K562 (cell line): ENCODE results near the gene NAV2. TPM values are rescaled to one million over a fixed set of nuclear protein-coding genes. Genes with fewer than 3 reads are reported as not detected.

ENCODE experiments used
- ATAC-seq: fragments of 200-7000 bp; cut with Tn5 transposase; 3 replicates; pipeline ENCODE4 v1.9.1; 2020; ENCODE audit warnings: moderate library complexity
- BruUV-seq: library from RNA; stranded (reverse); fragments of 400-500 nt; replicated peaks from 2 replicates; lab custom pipeline; 2021; lab: Mats Ljungman, UMichigan
- CTCF ChIA-PET: fragments of 300-600 bp; formaldehyde crosslinking; extraction: SDS; loops from one replicate; lab custom pipeline; 2021; ENCODE audit warnings: low intra/inter-chr PET ratio; lab: Yijun Ruan, JAX
- POLR2A ChIA-PET: fragments of 300-600, 350-650 bp; sonication (Branson Sonifier 250); formaldehyde crosslinking; extraction: SDS; loops from one replicate; lab custom pipeline; 2021; ENCODE audit warnings: antibody characterized with exemption, inconsistent platforms; lab: Yijun Ruan, JAX
- DNase-seq, 4 experiments: peaks; one replicate each; pipeline versions ENCODE4 v3.0.0 to v3.0.0-alpha.2; 2011 to 2018; ENCODE audit warnings: low spot score in 3 of 4, mixed read lengths in 3 of 4; ENCODE audit errors: extremely low read depth in 1 of 4
- FAIRE-seq: peaks from 2 replicates; lab custom pipeline; 2011; peaks lifted over from hg19 to GRCh38; lab: Jason Lieb, UNC
- H2AFZ ChIP-seq: 2 replicates; pipeline ENCODE4 v1.6.0; 2011; ENCODE audit warnings: low read depth, low read length, control low read depth, inconsistent platforms
- H3K27ac ChIP-seq: fragments of 200-600 bp; 3 replicates; pipeline ENCODE4 v1.8.0; 2011; ENCODE audit warnings: low read depth, mild to moderate bottlenecking, control low read depth, inconsistent platforms, low read length, moderate library complexity, mixed read lengths; ENCODE audit errors: extremely low read depth
- H3K27me3 ChIP-seq, 2 experiments: fragments of 300-600 bp in 1 of 2; 2 replicates in 1 of 2; 3 replicates in 1 of 2; pipeline versions ENCODE4 v1.6.0 to v1.8.0; 2011; ENCODE audit warnings: inconsistent platforms in 2 of 2, low read length in 2 of 2, mild to moderate bottlenecking in 1 of 2, mixed read lengths in 1 of 2, moderate library complexity in 1 of 2; ENCODE audit not compliant: control insufficient read depth in 2 of 2, insufficient read depth in 2 of 2
- H3K36me3 ChIP-seq: fragments of 300-600 bp; 3 replicates; pipeline ENCODE4 v1.8.0; 2011; ENCODE audit warnings: mild to moderate bottlenecking, low read length, inconsistent platforms; ENCODE audit not compliant: control insufficient read depth, insufficient read depth
- H3K4me1 ChIP-seq, 2 experiments: fragments of 200-600 bp in 1 of 2; replicated peaks in 1 of 2; 2 replicates in 1 of 2; 3 replicates in 1 of 2; pipeline versions ENCODE4 v1.5.1 to v1.8.0; 2011; ENCODE audit warnings: inconsistent platforms in 2 of 2, low read length in 2 of 2, mild to moderate bottlenecking in 1 of 2, mixed read lengths in 1 of 2, moderate library complexity in 1 of 2; ENCODE audit not compliant: control insufficient read depth in 2 of 2, insufficient read depth in 2 of 2
- H3K4me2 ChIP-seq: 2 replicates; pipeline ENCODE4 v1.6.1; 2011; ENCODE audit warnings: low read length, control low read depth, inconsistent platforms, mixed read lengths; ENCODE audit not compliant: insufficient read depth
- H3K4me3 ChIP-seq: fragments of 200-600 bp; sonication (generic), shearing (Covaris generic); 2 replicates; pipeline ENCODE4 v1.5.1; 2016; ENCODE audit warnings: control low read depth, inconsistent platforms
- H3K79me2 ChIP-seq: fragments of 200-600 bp; 3 replicates; pipeline ENCODE4 v1.8.0; 2011; ENCODE audit warnings: low read length, inconsistent platforms; ENCODE audit not compliant: control insufficient read depth, insufficient read depth
- H3K9ac ChIP-seq, 2 experiments: 2 replicates each; pipeline versions ENCODE4 v1.6.0 to v1.6.1; 2011; ENCODE audit warnings: low read depth in 2 of 2, low read length in 2 of 2, control low read depth in 1 of 2, inconsistent platforms in 1 of 2, mild to moderate bottlenecking in 1 of 2, mixed read lengths in 1 of 2; ENCODE audit not compliant: insufficient read depth in 1 of 2
- H3K9me1 ChIP-seq: one replicate; pipeline ENCODE4 v1.6.0; 2011; ENCODE audit warnings: inconsistent platforms, mild to moderate bottlenecking, low read length, moderate library complexity; ENCODE audit not compliant: control insufficient read depth, insufficient read depth
- H3K9me3 ChIP-seq: replicated peaks from 2 replicates; pipeline ENCODE4 v1.5.1; 2011; ENCODE audit warnings: low read depth, low read length, inconsistent platforms; ENCODE audit not compliant: control insufficient read depth, insufficient read depth
- H4K20me1 ChIP-seq: replicated peaks from 2 replicates; pipeline ENCODE4 v1.6.1; 2011; ENCODE audit warnings: low read length, inconsistent platforms, mixed read lengths; ENCODE audit not compliant: control insufficient read depth, insufficient read depth
- CBX2 ChIP-seq: fragments of 200-600 bp; sonication (generic); IDR thresholded peaks from one replicate; pipeline ENCODE4 v1.6.1; 2012; ENCODE audit warnings: mild to moderate bottlenecking, low read length, inconsistent platforms; ENCODE audit not compliant: insufficient read depth, poor library complexity, severe bottlenecking
- HLTF ChIP-seq: fragments of 450-650 bp; IDR thresholded peaks from 2 replicates; pipeline ENCODE4 v1.6.1; 2016
- MBD2 ChIP-seq: sonication (generic); IDR thresholded peaks from 2 replicates; pipeline ENCODE4 v1.6.1; 2016; ENCODE audit warnings: low read depth, borderline replicate concordance
- RBM25 ChIP-seq: fragments of 200-400 bp; formaldehyde crosslinking; IDR thresholded peaks from 2 replicates; pipeline ENCODE4 v1.6.1; 2018; ENCODE audit warnings: low read length, low read depth, moderate library complexity; ENCODE audit not compliant: severe bottlenecking
- ZFP36 ChIP-seq: fragments of 150-350 bp; IDR thresholded peaks from 2 replicates; pipeline ENCODE4 v1.6.1; 2018; ENCODE audit warnings: low read length, low read depth; ENCODE audit not compliant: partially characterized antibody
- ZNF324 ChIP-seq: fragments of 250-450 bp; sonication (Bioruptor Pico); IDR thresholded peaks from 2 replicates; pipeline ENCODE4 v1.4.0; 2020; ENCODE audit warnings: mild to moderate bottlenecking
- WGBS: fragments of 100-300 bp; shearing (Covaris generic); methylation state at CpG from one replicate; pipeline ENCODE4 v1.1.6; 2016; ENCODE audit warnings: low coverage, mixed read lengths; ENCODE audit not compliant: insufficient coverage; ENCODE audit errors: missing lambda C conversion rate; 5-methylcytosine and 5-hydroxymethylcytosine counted together
- in situ Hi-C: fragments of 300-500 bp; cut with MboI; formaldehyde crosslinking; loops from 4 replicates; pipeline ENCODE4 v1.15.0; 2018; ENCODE audit warnings: inconsistent platforms, mixed read lengths
- intact Hi-C: fragments of 100-400 bp; cut with micrococcal nuclease; formaldehyde crosslinking; loops from 2 replicates; pipeline ENCODE4 v1.14.2; 2022
- polyA plus RNA-seq, 8 experiments: library from polyadenylated mRNA; depleted of rRNA in 4 of 8; stranded (reverse) in 5 of 8; unstranded in 3 of 8; fragments of >200 nt; fragmentation: Nextera tagmentation in 2 of 8; fragmentation: Illumina TruSeq in 1 of 8; extraction: Ambion mirVana in 2 of 8; extraction: Trizol in 1 of 8; gene quantifications; 2 replicates each; pipeline versions ENCODE4 v1.2.1 to v1.2.3, GENCODE V29; 2011 to 2014; ENCODE audit warnings: inconsistent platforms in 1 of 8, missing spikeins in 1 of 8
- total RNA-seq, 7 experiments: library from RNA; depleted of rRNA in 6 of 7; stranded (reverse); fragments of >200 nt in 6 of 7; fragmentation: Illumina TruSeq in 2 of 7; extraction: Trizol in 2 of 7; gene quantifications; 2 replicates each; pipeline versions ENCODE4 v1.2.1 to v1.2.3, GENCODE V29; 2011 to 2021; ENCODE audit warnings: low replicate concordance in 1 of 7
- TF ChIP-seq, protein P1 (sequence below): fragments of 450-650 bp; formaldehyde crosslinking; IDR thresholded peaks from 2 replicates; pipeline ENCODE4 v1.4.0; 2020; ENCODE audit warnings: mild to moderate bottlenecking, mixed read lengths

NAV2 gene
- total and polyA plus RNA-seq, 9 of the 15 experiments (the other 6 are each of a cell fraction or from before 2014, with no cell fraction given), result 0.03 to 0.35 (median 0.05) TPM

DNA sequence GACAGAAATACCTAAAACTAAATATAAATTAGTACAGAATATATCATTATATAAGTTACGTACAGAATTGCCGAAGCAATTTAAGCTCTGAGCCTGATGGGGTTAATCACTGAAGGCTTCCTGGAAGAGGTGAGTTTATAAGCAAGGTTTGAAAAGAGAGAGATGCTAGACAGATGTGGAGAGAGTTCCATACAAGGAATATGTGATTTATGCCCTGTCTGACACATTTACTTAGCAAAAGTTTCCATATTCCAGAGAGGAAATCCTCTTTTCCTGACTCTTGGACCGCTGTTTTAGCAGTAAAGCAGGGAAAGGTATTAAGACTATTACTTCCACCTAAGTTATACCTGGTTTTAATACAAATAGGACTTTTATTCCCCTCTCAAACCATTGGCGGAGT lies 382.6 kb downstream of the NAV2 start:
- CTCF ChIA-PET, result no interaction called here
- BruUV-seq, result no TSS peak
- Histone ChIP-seq H3K9me3 (no peaks in the 10 kb centered on the region), H3K36me3 (no peaks in the 10 kb centered on the region), H3K4me3 (no peak overlapping the region), H3K4me1 (peaks cover 11 to 22% of the 10 kb centered on the region in 2 experiments), H3K79me2 (no peaks in the 10 kb centered on the region), H3K4me2 (no peak overlapping the region)
- FAIRE-seq, result no peak
- WGBS, result 71% methylated on average over 4 of the region's 4 CpGs
- TF ChIP-seq, protein P1, sequence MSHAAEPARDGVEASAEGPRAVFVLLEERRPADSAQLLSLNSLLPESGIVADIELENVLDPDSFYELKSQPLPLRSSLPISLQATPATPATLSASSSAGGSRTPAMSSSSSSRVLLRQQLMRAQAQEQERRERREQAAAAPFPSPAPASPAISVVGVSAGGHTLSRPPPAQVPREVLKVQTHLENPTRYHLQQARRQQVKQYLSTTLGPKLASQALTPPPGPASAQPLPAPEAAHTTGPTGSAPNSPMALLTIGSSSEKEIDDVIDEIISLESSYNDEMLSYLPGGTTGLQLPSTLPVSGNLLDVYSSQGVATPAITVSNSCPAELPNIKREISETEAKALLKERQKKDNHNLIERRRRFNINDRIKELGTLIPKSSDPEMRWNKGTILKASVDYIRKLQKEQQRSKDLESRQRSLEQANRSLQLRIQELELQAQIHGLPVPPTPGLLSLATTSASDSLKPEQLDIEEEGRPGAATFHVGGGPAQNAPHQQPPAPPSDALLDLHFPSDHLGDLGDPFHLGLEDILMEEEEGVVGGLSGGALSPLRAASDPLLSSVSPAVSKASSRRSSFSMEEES (CRISPR knock-in tag), result no peak
- TF ChIP-seq HLTF (no peak), ZNF324 (CRISPR knock-in tag) (no peak), MBD2 (no peak), ZFP36 (peak; percentile 87), RBM25 (peak; percentile 70), CBX2 (no peak)
- TF ChIP-seq, all 486 proteins: peak for 2
- intact Hi-C loops, result no loop called here
- H2AFZ ChIP-seq, result no peak overlapping the region
- in situ Hi-C loops, result no loop called here
- no peak overlapping the region for H3K9ac ChIP-seq
- DNase-seq (no peak), ATAC-seq (no peak)
- H4K20me1 ChIP-seq, result no peaks in the 10 kb centered on the region
- no peak overlapping the region for H3K27ac ChIP-seq
- no peaks in the 10 kb centered on the region for H3K9me1 ChIP-seq
- POLR2A ChIA-PET, result no interaction called here
- no peaks in the 10 kb centered on the region for H3K27me3 ChIP-seq
